ENCODE data around the gene ITGA1.

ITGA1 gene

GRCh38 chr5:53006911-53007890 is 219.5 kb downstream of the ITGA1 start:
- peak in 1 of 2 experiments; percentile 60 for DNase-seq

- peak; percentile 40 to 70 for DNase-seq
Measured at GRCh38 chr5:53008751-53009150, 221.0 kb downstream of the ITGA1 start.

Data from SW 1271 (cell line).